Retinal pigment epithelial cell (primary cell): ENCODE measurements around the gene UGT3A2.

Experiments
- DNase-seq: peaks from one replicate; pipeline ENCODE4 v3.0.0-alpha.2; 2010; ENCODE audit warnings: low read depth
- H3K4me3 ChIP-seq: 2 replicates; pipeline ENCODE4 v1.5.1; 2011; ENCODE audit warnings: mild to moderate bottlenecking, low read length, control low read depth, moderate library complexity
- TF ChIP-seq, protein P1 (sequence below): conservative IDR thresholded peaks from 2 replicates; pipeline ENCODE4 v1.5.1; 2011; ENCODE audit warnings: low read depth, low read length, control low read depth, inconsistent platforms

UGT3A2 gene

DNA sequence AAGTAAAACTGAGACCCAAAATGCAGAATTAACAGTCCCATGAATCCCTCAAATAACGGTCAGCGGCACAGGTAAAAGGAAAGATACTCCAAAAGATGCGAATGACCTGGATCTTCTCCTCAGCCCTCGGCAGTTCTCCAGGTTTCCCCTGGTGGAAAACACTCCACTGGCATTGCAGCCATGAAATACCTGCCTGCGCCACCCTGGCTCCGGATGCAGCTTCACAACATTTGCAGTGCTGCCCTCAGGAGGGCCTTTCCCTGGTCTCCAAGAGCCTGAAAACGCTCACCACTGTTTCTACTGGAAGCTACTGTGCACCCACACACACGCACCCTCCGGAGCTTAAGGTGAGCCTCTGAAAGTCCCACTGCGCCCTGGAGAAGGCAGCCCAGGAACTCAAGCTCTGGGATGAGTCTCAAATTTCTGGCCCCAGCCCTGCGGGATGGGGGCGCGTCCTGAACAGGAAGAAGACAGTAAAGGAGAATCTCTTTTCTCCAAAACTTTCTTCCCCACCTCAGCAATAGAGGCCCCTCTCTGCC, 612 bp downstream of the UGT3A2 start:
- peak overlapping the region; percentile 10 for H3K4me3 ChIP-seq
- no peak for DNase-seq
- TF ChIP-seq, protein P1, sequence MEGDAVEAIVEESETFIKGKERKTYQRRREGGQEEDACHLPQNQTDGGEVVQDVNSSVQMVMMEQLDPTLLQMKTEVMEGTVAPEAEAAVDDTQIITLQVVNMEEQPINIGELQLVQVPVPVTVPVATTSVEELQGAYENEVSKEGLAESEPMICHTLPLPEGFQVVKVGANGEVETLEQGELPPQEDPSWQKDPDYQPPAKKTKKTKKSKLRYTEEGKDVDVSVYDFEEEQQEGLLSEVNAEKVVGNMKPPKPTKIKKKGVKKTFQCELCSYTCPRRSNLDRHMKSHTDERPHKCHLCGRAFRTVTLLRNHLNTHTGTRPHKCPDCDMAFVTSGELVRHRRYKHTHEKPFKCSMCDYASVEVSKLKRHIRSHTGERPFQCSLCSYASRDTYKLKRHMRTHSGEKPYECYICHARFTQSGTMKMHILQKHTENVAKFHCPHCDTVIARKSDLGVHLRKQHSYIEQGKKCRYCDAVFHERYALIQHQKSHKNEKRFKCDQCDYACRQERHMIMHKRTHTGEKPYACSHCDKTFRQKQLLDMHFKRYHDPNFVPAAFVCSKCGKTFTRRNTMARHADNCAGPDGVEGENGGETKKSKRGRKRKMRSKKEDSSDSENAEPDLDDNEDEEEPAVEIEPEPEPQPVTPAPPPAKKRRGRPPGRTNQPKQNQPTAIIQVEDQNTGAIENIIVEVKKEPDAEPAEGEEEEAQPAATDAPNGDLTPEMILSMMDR, result no peak

DNA sequence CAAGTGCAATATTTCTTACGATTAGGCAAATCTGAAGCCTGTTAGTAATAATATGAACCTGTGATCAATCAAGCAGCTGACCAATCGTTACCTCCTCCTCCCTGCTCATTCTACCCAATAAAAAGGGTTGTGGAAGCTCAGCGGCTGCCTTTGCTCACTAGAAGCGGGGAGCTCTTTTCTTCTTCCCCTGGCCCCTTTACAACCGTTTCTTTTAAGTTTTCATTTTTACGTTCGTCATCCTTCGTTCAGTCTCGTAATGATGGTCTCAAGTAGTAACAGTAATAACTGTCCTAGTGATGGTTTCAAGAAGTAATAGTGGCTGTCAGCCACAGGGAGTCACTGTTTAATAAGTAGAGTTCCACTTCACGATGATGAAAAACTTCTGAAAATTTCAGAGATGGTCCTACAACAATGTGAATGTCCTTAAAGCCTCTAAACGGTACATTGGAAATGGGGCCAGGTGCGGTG, 6.2 kb downstream of the UGT3A2 start:
- H3K4me3 ChIP-seq, result no peak overlapping the region
- TF ChIP-seq, protein P1, result peak; percentile 18
- no peak for DNase-seq

DNA sequence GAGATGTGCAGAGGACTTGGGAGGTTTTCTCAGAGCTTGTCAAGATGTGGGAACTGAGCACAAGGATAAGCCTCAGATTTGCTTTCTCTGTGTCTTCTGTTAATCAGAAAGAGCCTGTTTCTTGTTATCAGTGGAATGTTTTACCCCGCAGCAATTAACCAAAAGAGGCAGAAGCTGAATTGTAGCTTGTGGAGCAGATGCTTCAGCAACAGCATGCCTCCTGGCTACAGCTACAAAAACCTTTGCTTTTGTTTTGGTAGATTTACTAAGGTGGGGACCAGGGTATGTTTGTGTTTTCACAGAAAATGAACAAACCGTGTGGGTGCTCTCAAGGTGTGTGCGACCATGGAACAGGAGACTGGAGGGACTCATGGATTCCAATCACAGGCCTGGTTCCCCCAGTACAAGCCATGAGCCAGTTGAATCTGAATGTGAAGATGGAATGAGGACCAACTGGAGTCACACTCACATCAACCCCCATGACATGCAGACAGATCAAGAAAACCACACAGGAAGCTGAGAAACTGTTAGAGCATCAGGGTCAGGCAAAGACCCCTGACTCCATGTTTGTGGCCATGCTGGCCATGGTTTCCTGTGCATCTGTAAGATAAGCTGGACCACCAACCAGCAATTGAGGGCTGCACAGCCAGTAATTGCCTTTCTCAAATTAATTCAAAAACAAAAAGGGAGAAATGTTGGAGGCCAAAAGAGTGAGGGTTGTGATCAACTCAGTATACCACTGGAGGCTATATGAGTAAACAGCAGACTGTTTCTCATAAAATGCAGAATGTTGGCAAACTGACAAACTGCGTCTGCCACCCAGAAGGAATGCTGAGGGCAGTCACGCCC, 6.9 kb downstream of the UGT3A2 start:
- TF ChIP-seq, protein P1, result no peak
- DNase-seq, result no peak
- H3K4me3 ChIP-seq, result no peak overlapping the region

DNA sequence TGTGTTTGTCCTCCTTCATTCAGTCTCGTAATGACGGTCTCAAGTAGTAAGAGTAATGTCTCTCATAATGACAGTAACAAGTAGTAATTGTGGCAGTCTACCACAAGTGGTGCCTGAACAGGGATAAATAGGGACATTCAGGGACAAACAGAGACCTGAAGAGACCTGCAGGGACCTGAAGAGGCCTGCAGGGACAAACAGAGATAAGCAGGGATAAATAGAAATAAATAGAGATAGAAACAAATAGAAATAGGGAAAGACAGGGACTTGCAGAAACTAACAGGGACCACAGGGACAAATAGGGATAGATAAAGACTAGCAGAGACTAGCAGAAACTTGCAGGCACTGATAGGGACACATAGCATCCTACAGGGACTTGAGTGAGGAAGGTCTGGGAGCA, 7.9 kb downstream of the UGT3A2 start:
- TF ChIP-seq, protein P1, result no peak
- no peak overlapping the region for H3K4me3 ChIP-seq
- DNase-seq, result no peak

DNA sequence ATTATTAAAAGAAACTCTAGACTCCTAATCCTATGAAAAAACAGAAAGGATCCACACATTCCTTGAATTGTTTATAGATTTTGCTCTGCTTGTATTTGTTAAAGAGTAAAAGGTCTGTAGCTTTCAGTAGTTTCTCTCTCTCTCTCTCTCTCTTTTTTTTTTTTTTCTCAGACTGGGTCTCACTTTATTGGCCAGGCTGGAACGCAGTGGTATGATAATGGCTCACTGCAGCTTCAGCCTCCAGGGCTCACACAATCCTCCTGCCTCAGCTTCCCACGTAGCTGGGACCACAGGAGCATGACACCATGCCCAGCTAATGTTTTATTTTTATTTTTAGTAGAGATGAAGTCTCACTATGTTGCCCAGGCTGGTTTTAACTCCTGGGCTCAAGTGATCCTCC, 9.3 kb downstream of the UGT3A2 start:
- DNase-seq, result no peak
- TF ChIP-seq, protein P1, result no peak
- H3K4me3 ChIP-seq, result no peak overlapping the region

DNA sequence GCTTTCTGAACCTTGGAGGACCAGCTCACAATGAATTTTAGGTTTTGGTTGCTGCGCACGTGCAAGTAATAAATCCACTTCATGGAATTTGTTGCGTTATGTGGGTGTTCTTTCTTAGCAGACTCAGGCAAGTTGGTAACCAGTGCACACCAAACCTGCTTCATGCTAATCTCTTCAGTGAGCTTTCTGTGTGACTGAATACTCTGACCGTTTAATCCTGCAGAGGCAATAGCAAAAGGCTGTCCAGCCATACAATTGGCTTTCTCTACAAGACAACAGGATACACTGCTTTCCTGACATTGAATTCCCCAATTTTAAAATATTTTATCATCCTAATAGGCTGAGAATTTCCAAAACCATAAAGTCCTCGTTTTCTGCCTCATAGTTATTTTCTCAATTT, 10.3 kb downstream of the UGT3A2 start:
- DNase-seq, result no peak
- H3K4me3 ChIP-seq, result no peak overlapping the region
- TF ChIP-seq, protein P1, result no peak

DNA sequence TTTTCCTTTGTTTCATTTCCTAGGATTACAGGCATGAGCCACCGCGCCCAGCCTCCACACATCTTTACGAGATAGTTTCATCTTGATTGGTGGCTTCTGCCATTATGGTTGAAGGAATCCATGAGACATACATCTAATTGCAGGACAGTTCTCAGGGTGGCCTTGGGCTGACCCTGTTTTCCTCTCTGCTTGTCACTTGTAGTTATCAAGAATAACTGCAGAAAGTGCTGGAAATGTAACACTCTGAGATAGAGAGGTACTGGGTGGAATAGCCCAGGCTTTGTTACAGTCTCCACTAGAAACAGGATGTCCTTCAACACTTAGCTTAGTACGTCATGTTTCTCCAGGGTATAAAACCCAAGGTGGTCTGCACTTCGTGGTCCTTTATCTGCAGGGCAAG, 10.7 kb downstream of the UGT3A2 start:
- TF ChIP-seq, protein P1, result no peak
- H3K4me3 ChIP-seq, result no peak overlapping the region
- no peak for DNase-seq
